ENCODE data around the gene SVIP.

SVIP gene

DNA sequence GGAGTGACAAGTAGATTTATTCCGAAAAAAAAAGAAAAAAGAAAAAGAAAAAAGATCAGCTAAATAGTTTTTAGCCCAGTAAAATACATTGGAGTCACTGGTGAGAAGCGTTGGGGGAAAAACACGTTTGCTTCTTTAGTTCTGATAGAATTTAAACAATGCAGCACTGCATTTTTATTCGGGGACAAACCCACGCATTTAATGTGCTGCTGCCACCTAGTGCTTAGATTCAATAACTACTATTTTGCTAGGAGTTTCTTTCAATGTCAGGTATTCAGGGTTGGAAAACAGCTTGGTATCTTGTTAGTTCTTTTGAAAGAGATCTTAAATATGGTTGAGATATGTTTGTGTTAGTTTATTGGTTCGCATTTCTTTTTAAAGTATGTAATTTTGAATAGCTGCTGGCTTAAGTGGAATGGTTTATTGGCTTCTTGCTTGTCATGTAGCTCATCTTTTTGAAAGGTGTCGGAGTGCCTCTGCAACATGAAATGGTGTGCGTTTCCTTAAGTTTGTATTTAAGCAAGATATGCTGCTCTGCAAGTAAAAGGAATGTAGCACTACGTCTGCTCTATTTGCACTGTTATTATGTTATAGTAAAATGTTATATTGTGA is 41.9 kb downstream of the SVIP start:
- DNase-seq: peak in 3 of 5 donors; percentile 13 to 19 (median 15)

DNA sequence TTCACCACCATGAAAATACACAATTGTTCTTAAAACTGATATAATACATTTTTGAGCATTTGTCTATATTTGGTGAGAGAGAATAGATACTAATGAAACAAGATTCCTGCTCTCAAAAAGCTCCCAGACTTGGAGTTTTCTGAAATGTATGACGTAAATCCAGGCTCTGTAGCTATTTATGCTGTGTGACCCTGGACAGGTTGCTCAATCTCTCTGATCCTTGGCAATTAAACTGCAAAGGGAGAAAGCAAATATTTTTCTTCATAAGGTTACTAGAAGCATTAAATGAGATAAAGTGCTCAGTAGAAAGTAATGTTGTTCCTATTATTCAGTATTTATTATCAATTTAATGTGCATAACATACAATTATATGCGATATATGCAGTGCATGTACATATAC is 42.5 kb downstream of the SVIP start:
- DNase-seq: no peak

DNA sequence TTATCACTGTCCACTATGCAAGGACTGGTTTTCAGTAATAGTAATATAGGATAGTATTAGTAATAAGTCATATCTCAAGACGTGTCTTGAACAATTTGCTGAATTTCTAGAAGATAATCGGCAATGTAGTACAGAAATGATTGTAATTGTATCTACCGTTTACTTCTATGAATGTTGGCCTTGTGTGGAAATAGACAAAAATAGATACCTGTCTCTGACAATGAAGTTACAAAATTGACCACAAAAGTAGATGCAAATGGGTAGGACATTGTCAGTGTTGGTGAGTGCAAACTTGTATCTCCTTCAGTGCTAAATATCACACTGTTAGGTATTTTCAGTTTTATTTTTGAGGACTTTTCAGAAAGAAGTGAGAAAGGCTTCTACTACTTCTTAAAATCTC is 43.1 kb downstream of the SVIP start:
- no peak for DNase-seq

GRCh38 chr11:22785251-22785650 is 44.4 kb downstream of the SVIP start:
- DNase-seq: no peak

GRCh38 chr11:22780952-22781593 is 48.5 kb downstream of the SVIP start:
- DNase-seq: no peak

GRCh38 chr11:22779850-22780249 is 49.8 kb downstream of the SVIP start:
- DNase-seq: no peak

- DNase-seq: no peak
Measured at GRCh38 chr11:22778642-22779041, 51.0 kb downstream of the SVIP start.

- DNase-seq: no peak
Measured at GRCh38 chr11:22775248-22775647, 54.4 kb downstream of the SVIP start.

DNA sequence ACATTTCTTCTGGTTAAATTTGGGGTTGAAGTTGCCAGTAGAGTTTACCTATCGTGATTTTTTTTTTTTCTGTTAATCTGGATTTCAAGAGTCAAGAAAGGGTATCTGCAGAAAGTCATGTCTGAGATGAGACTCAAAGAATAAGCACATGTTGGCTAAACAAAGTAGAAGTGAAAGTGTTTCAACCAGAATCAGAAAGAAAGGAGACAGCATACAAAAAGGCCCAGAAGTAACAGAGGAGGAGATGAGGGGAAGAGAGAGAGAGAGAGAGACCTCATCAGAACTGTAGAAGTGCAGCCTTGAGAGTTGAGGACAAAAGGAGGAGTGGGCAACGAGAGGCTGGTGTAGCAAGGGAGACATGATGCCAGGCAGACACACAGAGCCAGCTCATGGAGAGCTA is 54.9 kb downstream of the SVIP start:
- DNase-seq: no peak

DNA sequence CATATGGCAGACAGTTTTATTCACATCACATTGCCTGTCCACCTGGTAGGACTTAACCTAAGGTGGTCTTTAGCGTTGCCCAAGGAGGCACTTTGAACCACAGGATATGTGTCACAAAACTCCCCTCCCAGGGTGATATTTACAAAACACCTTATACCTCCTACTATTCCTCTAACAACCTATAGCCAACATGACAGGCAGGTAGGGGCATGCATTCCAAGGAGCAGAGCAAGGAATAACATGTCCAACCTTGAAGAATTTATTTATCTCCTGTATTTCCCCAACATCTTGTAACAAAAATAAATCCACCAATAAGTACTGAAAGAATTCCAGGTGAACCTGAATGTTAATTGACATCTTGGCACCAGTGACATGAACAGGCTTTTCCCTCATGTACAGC is 60.5 kb downstream of the SVIP start:
- DNase-seq: no peak

Measured in T-helper 1 cell (primary cell).